HG03439 (cell line): ENCODE measurements around the gene ATP6V0B.
A peak's percentile ranks its signal among the peaks of the same experiment; 100 is the strongest.

Experiments used
- ATAC-seq: cut with Tn5 transposase; IDR thresholded peaks from one replicate; pipeline ENCODE4 v1.9.1; 2021; ENCODE audit warnings: mild to moderate bottlenecking, moderate library complexity; ENCODE audit not compliant: unreplicated experiment

Gene ATP6V0B

DNA sequence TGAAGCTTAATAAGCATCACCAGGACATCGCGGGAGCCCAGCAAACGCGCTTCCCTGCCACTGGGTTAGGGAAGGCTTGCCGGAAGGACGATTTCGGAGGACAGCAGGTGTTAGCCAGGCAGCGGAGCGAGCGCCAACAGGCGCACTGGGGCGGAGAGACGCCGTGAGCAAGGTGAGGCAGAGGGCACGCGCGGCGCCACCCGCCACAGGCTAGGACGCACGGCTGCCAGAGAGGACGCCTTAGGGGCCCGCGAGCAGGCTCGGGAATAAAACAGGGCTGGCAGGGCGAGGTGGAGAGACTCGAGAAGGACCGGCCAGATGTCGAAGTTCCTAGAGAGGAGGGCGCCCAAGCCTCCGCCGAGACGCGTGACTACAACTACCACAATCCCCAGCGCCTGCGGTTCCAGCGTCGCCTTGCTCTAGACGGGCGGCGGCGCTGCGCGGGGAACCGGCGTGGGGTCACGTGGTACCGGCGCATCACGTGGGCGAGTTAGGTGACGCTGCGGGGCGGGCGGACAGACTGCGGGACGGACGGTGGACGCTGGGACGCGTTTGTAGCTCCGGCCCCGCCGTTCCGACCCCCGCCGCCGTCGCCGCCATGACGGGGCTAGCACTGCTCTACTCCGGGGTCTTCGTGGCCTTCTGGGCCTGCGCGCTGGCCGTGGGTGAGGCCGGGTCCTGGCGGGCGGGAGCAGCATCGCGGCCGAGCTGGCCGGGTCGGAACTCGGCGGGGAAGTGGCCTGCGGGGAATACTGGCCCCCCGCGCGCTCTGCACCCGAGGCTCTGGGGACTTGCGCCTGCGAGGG is at the start of gene ATP6V0B:
ATP6V0B (plus strand) TSS at position 518 of the 806 bp plus-strand sequence; CDS start at position 599, 81 bp downstream.
- peak; percentile 63 for ATAC-seq

DNA sequence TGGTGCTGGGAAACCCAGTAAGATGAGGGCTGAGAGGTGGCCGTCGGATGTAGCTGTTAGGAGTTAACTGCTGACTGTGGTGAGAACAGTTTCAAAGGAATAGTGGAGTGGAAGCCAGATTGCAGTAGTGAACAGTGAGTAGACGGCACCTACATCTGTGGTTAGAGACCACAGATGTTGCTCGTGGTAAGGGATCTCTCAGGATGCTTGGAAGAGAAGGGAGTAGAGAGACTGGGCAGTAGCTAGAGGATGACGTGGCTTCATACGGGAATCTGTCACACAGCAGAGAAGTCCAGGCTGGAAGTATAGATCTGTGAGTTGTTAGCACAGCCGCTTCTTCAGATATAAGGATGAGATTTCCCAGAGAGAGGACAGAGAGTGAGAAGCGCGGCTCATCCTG is 48.9 kb upstream of the ATP6V0B start:
- no peak for ATAC-seq

GRCh38 chr1:43930168-43930948 is 44.4 kb upstream of the ATP6V0B start:
- no peak for ATAC-seq

- no peak for ATAC-seq
Measured at GRCh38 chr1:43930949-43931275, 43.8 kb upstream of the ATP6V0B start.

DNA sequence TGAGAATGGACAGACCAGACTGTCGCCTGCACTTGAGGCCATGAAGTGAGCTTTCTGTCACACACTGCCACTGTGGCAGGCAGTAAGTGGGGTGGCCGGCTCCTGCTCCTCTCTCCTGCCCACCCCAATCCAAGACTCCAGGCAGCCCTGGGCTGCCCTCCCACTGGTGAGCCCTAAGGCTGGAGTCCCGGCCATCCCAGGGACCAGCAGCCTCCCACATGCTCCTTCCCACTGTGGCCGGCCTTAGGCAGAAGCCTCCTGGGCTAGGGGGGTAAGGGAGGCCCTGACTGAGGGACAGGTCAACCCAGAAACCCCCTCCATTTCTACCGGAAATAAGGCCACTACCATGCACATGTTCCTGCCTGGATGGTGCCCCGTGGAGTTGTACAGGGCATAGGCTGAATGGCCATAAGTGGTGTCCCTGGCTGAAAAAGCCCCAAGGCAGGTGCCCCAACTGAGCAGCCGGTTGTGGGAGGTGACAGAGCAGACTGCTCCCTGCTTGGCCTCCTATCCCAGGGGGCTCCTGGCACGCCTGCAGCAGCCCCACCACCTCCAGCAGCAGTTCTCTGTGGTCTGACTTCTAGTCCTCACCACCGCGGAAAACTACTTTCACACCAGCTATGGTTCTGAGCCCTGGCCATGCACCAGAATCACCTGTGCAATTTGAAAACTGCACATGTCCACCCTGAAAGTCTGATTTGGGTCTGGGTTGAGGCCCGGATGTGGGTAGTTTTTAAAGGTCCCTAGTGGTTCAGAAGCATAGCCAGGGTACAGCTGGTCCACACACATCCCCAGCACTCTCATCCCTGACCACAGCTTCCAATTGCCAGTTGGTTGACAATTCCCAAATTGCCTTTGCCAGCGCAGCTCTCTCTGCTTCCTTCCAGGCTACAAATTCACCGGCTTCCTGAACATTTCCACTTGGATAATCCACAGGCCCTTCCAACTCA is 42.8 kb upstream of the ATP6V0B start:
- no peak for ATAC-seq

DNA sequence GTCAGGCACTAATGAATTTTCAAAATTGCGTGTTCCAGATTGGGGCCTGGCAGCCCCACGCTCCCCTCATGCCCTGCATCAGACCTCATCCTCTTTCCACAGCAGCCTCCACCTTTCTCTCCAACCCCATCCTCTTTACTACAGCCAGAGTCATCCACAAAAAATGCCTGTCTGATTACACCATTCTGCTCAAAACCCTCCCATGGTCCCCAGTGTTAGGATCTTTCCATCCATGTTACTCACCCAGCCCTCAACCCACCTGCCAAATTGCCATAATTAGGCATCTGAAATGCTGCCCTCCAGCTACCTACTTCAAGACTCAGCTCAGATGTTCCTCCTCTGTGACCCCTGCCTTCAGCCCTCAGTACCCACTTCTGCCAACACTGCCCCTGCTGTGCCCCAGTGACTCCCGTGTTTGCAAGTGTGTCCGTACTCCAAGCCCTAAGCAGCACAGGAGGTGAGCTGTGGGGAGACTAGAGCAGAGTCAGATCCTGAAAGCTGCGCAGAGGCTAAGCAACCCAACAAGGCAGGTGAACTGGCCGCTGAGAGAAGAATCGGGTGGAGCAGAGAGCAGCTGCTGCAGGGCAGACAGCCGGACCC is 41.9 kb upstream of the ATP6V0B start:
- no peak for ATAC-seq

GRCh38 chr1:43933386-43934100 is 41.2 kb upstream of the ATP6V0B start, which contains the start of gene ARTN:
TSS of gene ARTN (plus strand) at chr1:43933801. CDS start at chr1:43935657, 1,856 bp downstream.
- ATAC-seq, result no peak

- ATAC-seq, result no peak
Measured at GRCh38 chr1:43934101-43934985, 40.4 kb upstream of the ATP6V0B start.

DNA sequence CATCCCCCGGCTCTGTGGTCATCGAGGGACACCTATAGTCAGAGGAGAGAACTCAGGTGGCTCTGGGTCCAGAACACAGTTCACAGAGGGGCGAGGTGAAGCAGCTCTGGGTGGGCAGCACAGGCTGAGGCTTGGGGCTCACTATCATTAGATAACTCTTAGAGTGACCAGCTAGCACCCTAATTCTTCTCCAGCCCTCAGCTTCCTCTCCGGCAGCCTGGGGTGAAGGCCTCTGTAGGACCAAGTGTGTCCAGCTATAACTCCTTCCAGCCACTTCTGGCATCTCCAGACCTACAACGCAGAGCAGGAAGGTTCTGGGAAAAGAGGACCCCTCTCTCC is 39.8 kb upstream of the ATP6V0B start:
- no peak for ATAC-seq

GRCh38 chr1:43935711-43936427 is 38.9 kb upstream of the ATP6V0B start:
- ATAC-seq, result no peak

DNA sequence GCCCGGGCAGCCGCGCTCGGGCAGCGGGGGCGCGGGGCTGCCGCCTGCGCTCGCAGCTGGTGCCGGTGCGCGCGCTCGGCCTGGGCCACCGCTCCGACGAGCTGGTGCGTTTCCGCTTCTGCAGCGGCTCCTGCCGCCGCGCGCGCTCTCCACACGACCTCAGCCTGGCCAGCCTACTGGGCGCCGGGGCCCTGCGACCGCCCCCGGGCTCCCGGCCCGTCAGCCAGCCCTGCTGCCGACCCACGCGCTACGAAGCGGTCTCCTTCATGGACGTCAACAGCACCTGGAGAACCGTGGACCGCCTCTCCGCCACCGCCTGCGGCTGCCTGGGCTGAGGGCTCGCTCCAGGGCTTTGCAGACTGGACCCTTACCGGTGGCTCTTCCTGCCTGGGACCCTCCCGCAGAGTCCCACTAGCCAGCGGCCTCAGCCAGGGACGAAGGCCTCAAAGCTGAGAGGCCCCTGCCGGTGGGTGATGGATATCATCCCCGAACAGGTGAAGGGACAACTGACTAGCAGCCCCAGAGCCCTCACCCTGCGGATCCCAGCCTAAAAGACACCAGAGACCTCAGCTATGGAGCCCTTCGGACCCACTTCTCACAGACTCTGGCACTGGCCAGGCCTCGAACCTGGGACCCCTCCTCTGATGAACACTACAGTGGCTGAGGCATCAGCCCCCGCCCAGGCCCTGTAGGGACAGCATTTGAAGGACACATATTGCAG is 38.2 kb upstream of the ATP6V0B start:
- ATAC-seq, result no peak

DNA sequence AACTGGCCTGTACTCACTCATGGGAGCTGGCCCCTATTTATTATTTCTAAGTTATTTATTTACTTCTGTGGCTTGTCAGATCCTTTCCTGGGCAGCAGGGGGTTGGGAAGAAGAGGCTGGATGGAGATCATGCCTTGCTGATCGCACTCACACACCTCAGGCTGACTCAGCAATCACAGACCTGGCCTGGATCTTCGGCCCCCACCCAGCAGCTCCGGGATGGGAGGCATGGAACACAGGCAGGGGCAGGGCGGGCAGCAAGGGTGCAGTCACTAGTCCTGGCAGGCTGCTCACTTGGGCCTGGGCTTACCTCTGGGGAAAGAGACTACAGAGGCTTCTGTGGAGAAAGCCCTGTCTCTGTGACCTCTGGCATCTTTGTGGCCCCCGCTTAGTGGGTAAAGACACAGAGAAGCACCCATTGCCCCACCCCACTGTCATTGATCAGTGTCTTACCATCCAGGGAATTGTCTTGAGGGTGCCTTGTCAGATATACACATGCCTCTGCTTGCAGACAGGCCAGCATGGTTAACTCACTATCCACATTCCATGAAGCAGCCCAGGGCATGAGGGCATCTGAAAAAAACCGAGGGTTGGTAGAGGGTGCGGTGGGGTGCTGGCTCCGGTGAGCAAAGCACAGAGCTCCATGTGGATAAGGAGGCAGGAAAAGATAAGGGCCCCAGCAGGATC is 37.4 kb upstream of the ATP6V0B start:
- no peak for ATAC-seq

GRCh38 chr1:43938383-43938782 is 36.4 kb upstream of the ATP6V0B start:
- no peak for ATAC-seq

GRCh38 chr1:43938892-43939587 is 35.7 kb upstream of the ATP6V0B start:
- no peak for ATAC-seq

- ATAC-seq, result no peak
Measured at GRCh38 chr1:43942411-43942810, 32.3 kb upstream of the ATP6V0B start.

DNA sequence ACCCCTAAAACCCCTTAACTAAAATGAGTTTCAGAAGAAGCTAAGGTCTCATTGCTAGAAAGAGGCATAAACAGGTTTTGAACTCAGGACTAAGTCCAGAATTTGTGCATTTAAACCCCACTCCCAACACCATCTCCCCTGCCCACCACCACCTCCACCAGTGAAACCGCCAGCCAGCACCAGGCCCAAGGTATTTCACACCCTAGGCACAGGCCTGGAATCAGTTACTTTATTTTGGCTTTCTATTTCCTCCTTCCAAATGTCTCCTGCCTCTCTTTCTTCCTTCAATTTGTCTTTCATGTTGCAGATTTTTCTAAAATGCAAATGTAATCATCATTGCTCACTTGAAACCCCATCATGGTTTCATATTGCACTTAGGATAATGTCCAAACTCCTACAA is 29.9 kb upstream of the ATP6V0B start:
- ATAC-seq, result no peak
